WERI-Rb-1 (cell line): ENCODE results near the gene LIFR.

Experiments
- DNase-seq: peaks from one replicate; pipeline ENCODE4 v3.0.0-alpha.2; 2020
- H3K27ac ChIP-seq: fragments of 250-450 bp; sonication (Bioruptor Pico); 2 replicates; pipeline ENCODE4 v1.5.1; 2020; ENCODE audit warnings: mild to moderate bottlenecking, moderate library complexity
- H3K27me3 ChIP-seq: fragments of 250-450 bp; sonication (Bioruptor Pico); 2 replicates; pipeline ENCODE4 v1.5.1; 2021; ENCODE audit warnings: mild to moderate bottlenecking, low read depth, moderate library complexity; ENCODE audit not compliant: insufficient read depth, severe bottlenecking
- H3K36me3 ChIP-seq: fragments of 250-450 bp; sonication (Bioruptor Pico); 2 replicates; pipeline ENCODE4 v1.5.1; 2020; ENCODE audit warnings: mild to moderate bottlenecking, moderate library complexity
- H3K4me3 ChIP-seq: 2 replicates; pipeline ENCODE4 v1.5.1; 2011; ENCODE audit warnings: low read depth, mild to moderate bottlenecking, control low read depth, low read length
- H3K9me3 ChIP-seq: fragments of 250-450 bp; sonication (Bioruptor Pico); 2 replicates; pipeline ENCODE4 v1.5.1; 2021; ENCODE audit warnings: mild to moderate bottlenecking, moderate library complexity; ENCODE audit not compliant: severe bottlenecking
- CTCF ChIP-seq: IDR thresholded peaks from 2 replicates; pipeline ENCODE4 v1.5.1; 2011; ENCODE audit warnings: low read depth, mild to moderate bottlenecking, control low read depth, inconsistent platforms, low read length

Gene LIFR

GRCh38 chr5:38469707-38470267, 86.7 kb downstream of the LIFR start:
- TF ChIP-seq CTCF: no peak
- H3K36me3 ChIP-seq: peaks cover 16% of the 10 kb centered on the region
- H3K9me3 ChIP-seq: no peaks in the 10 kb centered on the region
- H3K27me3 ChIP-seq: no peaks in the 10 kb centered on the region
- H3K27ac ChIP-seq: no peak overlapping the region
- H3K4me3 ChIP-seq: no peak overlapping the region
- no peak for DNase-seq

- Histone ChIP-seq H3K27me3 (no peaks in the 10 kb centered on the region), H3K36me3 (peaks cover 22% of the 10 kb centered on the region), H3K27ac (no peak overlapping the region), H3K9me3 (no peaks in the 10 kb centered on the region), H3K4me3 (no peak overlapping the region)
- no peak for DNase-seq
- TF ChIP-seq CTCF: no peak
These were observed 87.3 kb downstream of the LIFR start for GRCh38 chr5:38468978-38469706.

GRCh38 chr5:38468202-38468673, 88.2 kb downstream of the LIFR start:
- Histone ChIP-seq H3K27ac (no peak overlapping the region), H3K36me3 (peaks cover 31% of the 10 kb centered on the region), H3K4me3 (no peak overlapping the region), H3K9me3 (no peaks in the 10 kb centered on the region), H3K27me3 (no peaks in the 10 kb centered on the region)
- DNase-seq: no peak
- TF ChIP-seq CTCF: no peak

GRCh38 chr5:38467353-38468040, 88.9 kb downstream of the LIFR start:
- TF ChIP-seq CTCF: no peak
- Histone ChIP-seq H3K27me3 (no peaks in the 10 kb centered on the region), H3K4me3 (no peak overlapping the region), H3K36me3 (peaks cover 39% of the 10 kb centered on the region), H3K9me3 (no peaks in the 10 kb centered on the region), H3K27ac (no peak overlapping the region)
- DNase-seq: no peak

- H3K36me3 ChIP-seq: peaks cover 44% of the 10 kb centered on the region
- H3K27ac ChIP-seq: no peak overlapping the region
- no peak for TF ChIP-seq CTCF
- H3K9me3 ChIP-seq: no peaks in the 10 kb centered on the region
- no peak for DNase-seq
- no peak overlapping the region for H3K4me3 ChIP-seq
- H3K27me3 ChIP-seq: no peaks in the 10 kb centered on the region
These were observed 89.8 kb downstream of the LIFR start for GRCh38 chr5:38466424-38467189.
